K562 (cell line): ENCODE results near the gene SFRP5. TPM values are rescaled to one million over a fixed set of nuclear protein-coding genes. Genes with fewer than 3 reads are reported as not detected.
A peak's percentile ranks its signal among the peaks of the same experiment; 100 is the strongest.

Experiments used
- ATAC-seq: fragments of 200-7000 bp; cut with Tn5 transposase; 3 replicates; pipeline ENCODE4 v1.9.1; 2020; ENCODE audit warnings: moderate library complexity
- BruUV-seq: library from RNA; stranded (reverse); fragments of 400-500 nt; replicated peaks from 2 replicates; lab custom pipeline; 2021; lab: Mats Ljungman, UMichigan
- CTCF ChIA-PET: fragments of 300-600 bp; formaldehyde crosslinking; extraction: SDS; loops from one replicate; lab custom pipeline; 2021; ENCODE audit warnings: low intra/inter-chr PET ratio; lab: Yijun Ruan, JAX
- POLR2A ChIA-PET: fragments of 300-600, 350-650 bp; sonication (Branson Sonifier 250); formaldehyde crosslinking; extraction: SDS; loops from one replicate; lab custom pipeline; 2021; ENCODE audit warnings: antibody characterized with exemption, inconsistent platforms; lab: Yijun Ruan, JAX
- DNase-seq, 4 experiments: peaks; one replicate each; pipeline versions ENCODE4 v3.0.0 to v3.0.0-alpha.2; 2011 to 2018; ENCODE audit warnings: low spot score in 3 of 4, mixed read lengths in 3 of 4; ENCODE audit errors: extremely low read depth in 1 of 4
- FAIRE-seq: peaks from 2 replicates; lab custom pipeline; 2011; peaks lifted over from hg19 to GRCh38; lab: Jason Lieb, UNC
- H2AFZ ChIP-seq: 2 replicates; pipeline ENCODE4 v1.6.0; 2011; ENCODE audit warnings: low read depth, low read length, control low read depth, inconsistent platforms
- H3K27ac ChIP-seq: fragments of 200-600 bp; 3 replicates; pipeline ENCODE4 v1.8.0; 2011; ENCODE audit warnings: low read depth, mild to moderate bottlenecking, control low read depth, inconsistent platforms, low read length, moderate library complexity, mixed read lengths; ENCODE audit errors: extremely low read depth
- H3K27me3 ChIP-seq, 2 experiments: fragments of 300-600 bp in 1 of 2; 2 replicates in 1 of 2; 3 replicates in 1 of 2; pipeline versions ENCODE4 v1.6.0 to v1.8.0; 2011; ENCODE audit warnings: inconsistent platforms in 2 of 2, low read length in 2 of 2, mild to moderate bottlenecking in 1 of 2, mixed read lengths in 1 of 2, moderate library complexity in 1 of 2; ENCODE audit not compliant: control insufficient read depth in 2 of 2, insufficient read depth in 2 of 2
- H3K36me3 ChIP-seq: fragments of 300-600 bp; 3 replicates; pipeline ENCODE4 v1.8.0; 2011; ENCODE audit warnings: mild to moderate bottlenecking, low read length, inconsistent platforms; ENCODE audit not compliant: control insufficient read depth, insufficient read depth
- H3K4me1 ChIP-seq, 2 experiments: fragments of 200-600 bp in 1 of 2; replicated peaks in 1 of 2; 2 replicates in 1 of 2; 3 replicates in 1 of 2; pipeline versions ENCODE4 v1.5.1 to v1.8.0; 2011; ENCODE audit warnings: inconsistent platforms in 2 of 2, low read length in 2 of 2, mild to moderate bottlenecking in 1 of 2, mixed read lengths in 1 of 2, moderate library complexity in 1 of 2; ENCODE audit not compliant: control insufficient read depth in 2 of 2, insufficient read depth in 2 of 2
- H3K4me2 ChIP-seq: 2 replicates; pipeline ENCODE4 v1.6.1; 2011; ENCODE audit warnings: low read length, control low read depth, inconsistent platforms, mixed read lengths; ENCODE audit not compliant: insufficient read depth
- H3K4me3 ChIP-seq: fragments of 200-600 bp; sonication (generic), shearing (Covaris generic); 2 replicates; pipeline ENCODE4 v1.5.1; 2016; ENCODE audit warnings: control low read depth, inconsistent platforms
- H3K79me2 ChIP-seq: fragments of 200-600 bp; 3 replicates; pipeline ENCODE4 v1.8.0; 2011; ENCODE audit warnings: low read length, inconsistent platforms; ENCODE audit not compliant: control insufficient read depth, insufficient read depth
- H3K9ac ChIP-seq, 2 experiments: 2 replicates each; pipeline versions ENCODE4 v1.6.0 to v1.6.1; 2011; ENCODE audit warnings: low read depth in 2 of 2, low read length in 2 of 2, control low read depth in 1 of 2, inconsistent platforms in 1 of 2, mild to moderate bottlenecking in 1 of 2, mixed read lengths in 1 of 2; ENCODE audit not compliant: insufficient read depth in 1 of 2
- H3K9me1 ChIP-seq: one replicate; pipeline ENCODE4 v1.6.0; 2011; ENCODE audit warnings: inconsistent platforms, mild to moderate bottlenecking, low read length, moderate library complexity; ENCODE audit not compliant: control insufficient read depth, insufficient read depth
- H3K9me3 ChIP-seq: replicated peaks from 2 replicates; pipeline ENCODE4 v1.5.1; 2011; ENCODE audit warnings: low read depth, low read length, inconsistent platforms; ENCODE audit not compliant: control insufficient read depth, insufficient read depth
- H4K20me1 ChIP-seq: replicated peaks from 2 replicates; pipeline ENCODE4 v1.6.1; 2011; ENCODE audit warnings: low read length, inconsistent platforms, mixed read lengths; ENCODE audit not compliant: control insufficient read depth, insufficient read depth
- CXXC5 ChIP-seq: fragments of 250-450 bp; sonication (Bioruptor Pico); IDR thresholded peaks from 2 replicates; pipeline ENCODE4 v1.8.0; 2022; ENCODE audit warnings: inconsistent platforms, mild to moderate bottlenecking, moderate library complexity
- KDM4B ChIP-seq, 2 experiments: fragments of 450-650 bp in 1 of 2; sonication (generic) in 1 of 2; IDR thresholded peaks; 2 replicates each; pipeline ENCODE4 v1.6.1; 2016 to 2017; ENCODE audit warnings: borderline replicate concordance in 2 of 2, antibody characterized with exemption in 1 of 2, low read depth in 1 of 2, mild to moderate bottlenecking in 1 of 2
- MTA2 ChIP-seq: fragments of 450-650 bp; IDR thresholded peaks from 2 replicates; pipeline ENCODE4 v1.6.1; 2016; ENCODE audit warnings: low read depth
- NEUROD1 ChIP-seq: fragments of 150-350 bp; IDR thresholded peaks from 2 replicates; pipeline ENCODE4 v1.6.1; 2014; ENCODE audit warnings: borderline replicate concordance, low read length, low read depth; ENCODE audit not compliant: partially characterized antibody
- NRF1 ChIP-seq, 2 experiments: fragments of 450-650 bp; IDR thresholded peaks in 1 of 2; conservative IDR thresholded peaks in 1 of 2; 2 replicates each; pipeline ENCODE4 v1.6.1; 2014; ENCODE audit warnings: mild to moderate bottlenecking in 2 of 2
- PHB2 ChIP-seq: fragments of 450-650 bp; IDR thresholded peaks from 2 replicates; pipeline ENCODE4 v1.6.1; 2017; ENCODE audit warnings: low read depth
- POLR2G ChIP-seq: fragments of 200-400 bp; formaldehyde crosslinking; IDR thresholded peaks from 2 replicates; pipeline ENCODE4 v1.6.1; 2017; ENCODE audit warnings: low read depth, mild to moderate bottlenecking, antibody characterized with exemption, low read length, moderate library complexity
- UBTF ChIP-seq, 2 experiments: IDR thresholded peaks; 2 replicates each; pipeline ENCODE4 v1.6.1; 2012; ENCODE audit warnings: improper control_type of control experiment in 2 of 2, low read depth in 2 of 2, low read length in 2 of 2, borderline replicate concordance in 1 of 2
- YY1 ChIP-seq, 3 experiments: IDR thresholded peaks; 2 replicates each; pipeline ENCODE4 v1.6.1; 2011; ENCODE audit warnings: low read length in 2 of 3, mild to moderate bottlenecking in 2 of 3, moderate library complexity in 2 of 3, borderline replicate concordance in 1 of 3, control low read depth in 1 of 3, low read depth in 1 of 3; ENCODE audit not compliant: insufficient read depth in 3 of 3, insufficient replicate concordance in 2 of 3, control insufficient read depth in 1 of 3, insufficient read length in 1 of 3; ENCODE audit errors: extremely low read depth in 1 of 3
- ZNF79 ChIP-seq: fragments of 250-450 bp; sonication (Bioruptor Pico); IDR thresholded peaks from 2 replicates; pipeline ENCODE4 v1.4.0; 2020; ENCODE audit warnings: low read depth, mild to moderate bottlenecking, moderate library complexity
- WGBS: fragments of 100-300 bp; shearing (Covaris generic); methylation state at CpG from one replicate; pipeline ENCODE4 v1.1.6; 2016; ENCODE audit warnings: low coverage, mixed read lengths; ENCODE audit not compliant: insufficient coverage; ENCODE audit errors: missing lambda C conversion rate; 5-methylcytosine and 5-hydroxymethylcytosine counted together
- in situ Hi-C: fragments of 300-500 bp; cut with MboI; formaldehyde crosslinking; loops from 4 replicates; pipeline ENCODE4 v1.15.0; 2018; ENCODE audit warnings: inconsistent platforms, mixed read lengths
- intact Hi-C: fragments of 100-400 bp; cut with micrococcal nuclease; formaldehyde crosslinking; loops from 2 replicates; pipeline ENCODE4 v1.14.2; 2022
- polyA plus RNA-seq, 8 experiments: library from polyadenylated mRNA; depleted of rRNA in 4 of 8; stranded (reverse) in 5 of 8; unstranded in 3 of 8; fragments of >200 nt; fragmentation: Nextera tagmentation in 2 of 8; fragmentation: Illumina TruSeq in 1 of 8; extraction: Ambion mirVana in 2 of 8; extraction: Trizol in 1 of 8; gene quantifications; 2 replicates each; pipeline versions ENCODE4 v1.2.1 to v1.2.3, GENCODE V29; 2011 to 2014; ENCODE audit warnings: inconsistent platforms in 1 of 8, missing spikeins in 1 of 8
- total RNA-seq, 7 experiments: library from RNA; depleted of rRNA in 6 of 7; stranded (reverse); fragments of >200 nt in 6 of 7; fragmentation: Illumina TruSeq in 2 of 7; extraction: Trizol in 2 of 7; gene quantifications; 2 replicates each; pipeline versions ENCODE4 v1.2.1 to v1.2.3, GENCODE V29; 2011 to 2021; ENCODE audit warnings: low replicate concordance in 1 of 7
- TF ChIP-seq, protein P1 (sequence below): sonication (generic); formaldehyde crosslinking; IDR thresholded peaks from 2 replicates; pipeline ENCODE4 v1.9.0; 2022; ENCODE audit warnings: mild to moderate bottlenecking, missing genetic modification reagents
- TF ChIP-seq, protein P2 (sequence below): fragments of 200-400 bp; formaldehyde crosslinking; IDR thresholded peaks from 2 replicates; pipeline ENCODE4 v1.6.1; 2017; ENCODE audit warnings: mild to moderate bottlenecking, low read depth, low read length, moderate library complexity

Gene SFRP5
- total and polyA plus RNA-seq, 9 of the 15 experiments (the other 6 are each of a cell fraction or from before 2014, with no cell fraction given) = 0.07 to 0.29 (median 0.13) TPM; not detected in 3

GRCh38 chr10:97788552-97789442 is 17.0 kb upstream of the SFRP5 start:
- DNase-seq (peak; percentile 89 to 93 (median 90)), FAIRE-seq (peak; percentile 98), ATAC-seq (peak; percentile 89)
- no peaks in the 10 kb centered on the region for H4K20me1 ChIP-seq
- intact Hi-C loops = no loop called here
- no peaks in the 10 kb centered on the region for H3K9me3 ChIP-seq
- peaks cover 32 to 46% of the 10 kb centered on the region in 2 experiments; a peak in 4 of 5 replicates for H3K4me1 ChIP-seq
- no peaks in the 10 kb centered on the region for H3K79me2 ChIP-seq
- in situ Hi-C loops = no loop called here
- under 1% methylated on average over 15 of the region's 22 CpGs for WGBS
- H3K4me2 ChIP-seq = peak overlapping the region; percentile 66
- ChIA-PET CTCF (no interaction called here), POLR2A (interaction anchor here (0.7 to 1.0 kb wide), 2 partner anchors 51 to 116 kb away, joined by 3 to 4 read pairs; no protein-coding TSS in a partner anchor)
- H3K9ac ChIP-seq = peak overlapping the region; percentile 34 to 72; a peak in 3 of 4 replicates
- H3K27ac ChIP-seq = peak overlapping the region; percentile 48
- peak overlapping the region; percentile 59 for H2AFZ ChIP-seq
- no TSS peak for BruUV-seq
- no peaks in the 10 kb centered on the region for H3K36me3 ChIP-seq
- no peaks in the 10 kb centered on the region for H3K9me1 ChIP-seq
- peak overlapping the region; percentile 5; the same call in 1 of the 2 replicates for H3K4me3 ChIP-seq
- H3K27me3 ChIP-seq = no peaks in the 10 kb centered on the region
- TF ChIP-seq POLR2G (0 out of 2 replicates have a peak, but pooled peaks have one; percentile 21), NEUROD1 (peak; percentile 82), UBTF (IDR thresholded peaks at IDR 0.05; ENCODE audit: borderline replicate concordance in 1 of 2, low read depth in 2 of 2, low read length in 2 of 2) (peak in 1 of 2 experiments; percentile 41; a peak in 1 of 4 replicates), CXXC5 (0 out of 2 replicates have a peak, but pooled peaks have one; percentile 28), NRF1 (conservative IDR thresholded peaks at IDR 0.05 in 1 of 2, IDR thresholded peaks at IDR 0.05 in 1 of 2) (no peak), YY1 (IDR thresholded peaks at IDR 0.05; ENCODE audit: borderline replicate concordance in 1 of 3, control insufficient read depth in 1 of 3, extremely low read depth in 1 of 3, insufficient read depth in 3 of 3, insufficient read length in 1 of 3, insufficient replicate concordance in 2 of 3, low read depth in 1 of 3, low read length in 2 of 3) (no peak), PHB2 (peak; percentile 65; the same call in 1 of the 2 replicates), KDM4B (IDR thresholded peaks at IDR 0.05; ENCODE audit: borderline replicate concordance in 2 of 2, low read depth in 1 of 2) (0 out of 4 replicates have a peak, but pooled peaks of 1 of the 2 experiments have one; percentile 56), ZNF79 (CRISPR knock-in tag) (no peak), MTA2 (peak; percentile 85)
- TF ChIP-seq, protein P1, sequence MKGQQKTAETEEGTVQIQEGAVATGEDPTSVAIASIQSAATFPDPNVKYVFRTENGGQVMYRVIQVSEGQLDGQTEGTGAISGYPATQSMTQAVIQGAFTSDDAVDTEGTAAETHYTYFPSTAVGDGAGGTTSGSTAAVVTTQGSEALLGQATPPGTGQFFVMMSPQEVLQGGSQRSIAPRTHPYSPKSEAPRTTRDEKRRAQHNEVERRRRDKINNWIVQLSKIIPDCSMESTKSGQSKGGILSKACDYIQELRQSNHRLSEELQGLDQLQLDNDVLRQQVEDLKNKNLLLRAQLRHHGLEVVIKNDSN (CRISPR knock-in tag) = no peak
- TF ChIP-seq, protein P2, sequence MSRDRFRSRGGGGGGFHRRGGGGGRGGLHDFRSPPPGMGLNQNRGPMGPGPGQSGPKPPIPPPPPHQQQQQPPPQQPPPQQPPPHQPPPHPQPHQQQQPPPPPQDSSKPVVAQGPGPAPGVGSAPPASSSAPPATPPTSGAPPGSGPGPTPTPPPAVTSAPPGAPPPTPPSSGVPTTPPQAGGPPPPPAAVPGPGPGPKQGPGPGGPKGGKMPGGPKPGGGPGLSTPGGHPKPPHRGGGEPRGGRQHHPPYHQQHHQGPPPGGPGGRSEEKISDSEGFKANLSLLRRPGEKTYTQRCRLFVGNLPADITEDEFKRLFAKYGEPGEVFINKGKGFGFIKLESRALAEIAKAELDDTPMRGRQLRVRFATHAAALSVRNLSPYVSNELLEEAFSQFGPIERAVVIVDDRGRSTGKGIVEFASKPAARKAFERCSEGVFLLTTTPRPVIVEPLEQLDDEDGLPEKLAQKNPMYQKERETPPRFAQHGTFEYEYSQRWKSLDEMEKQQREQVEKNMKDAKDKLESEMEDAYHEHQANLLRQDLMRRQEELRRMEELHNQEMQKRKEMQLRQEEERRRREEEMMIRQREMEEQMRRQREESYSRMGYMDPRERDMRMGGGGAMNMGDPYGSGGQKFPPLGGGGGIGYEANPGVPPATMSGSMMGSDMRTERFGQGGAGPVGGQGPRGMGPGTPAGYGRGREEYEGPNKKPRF = no peak
